Stimulated activated CD4-positive, alpha-beta T cell treated with anti-CD3 and anti-CD28 coated beads, TNF-alpha, amount 100 ng/mL, for 1 hour (primary cell): ENCODE results near the gene ELMO2.

ENCODE experiments used
- DNase-seq, 3 donors: peaks; one replicate each; pipeline ENCODE4 v3.0.0-alpha.2; 2020; ENCODE audit warnings: low read depth in 3 of 3, low spot score in 1 of 3

ELMO2 gene

DNA sequence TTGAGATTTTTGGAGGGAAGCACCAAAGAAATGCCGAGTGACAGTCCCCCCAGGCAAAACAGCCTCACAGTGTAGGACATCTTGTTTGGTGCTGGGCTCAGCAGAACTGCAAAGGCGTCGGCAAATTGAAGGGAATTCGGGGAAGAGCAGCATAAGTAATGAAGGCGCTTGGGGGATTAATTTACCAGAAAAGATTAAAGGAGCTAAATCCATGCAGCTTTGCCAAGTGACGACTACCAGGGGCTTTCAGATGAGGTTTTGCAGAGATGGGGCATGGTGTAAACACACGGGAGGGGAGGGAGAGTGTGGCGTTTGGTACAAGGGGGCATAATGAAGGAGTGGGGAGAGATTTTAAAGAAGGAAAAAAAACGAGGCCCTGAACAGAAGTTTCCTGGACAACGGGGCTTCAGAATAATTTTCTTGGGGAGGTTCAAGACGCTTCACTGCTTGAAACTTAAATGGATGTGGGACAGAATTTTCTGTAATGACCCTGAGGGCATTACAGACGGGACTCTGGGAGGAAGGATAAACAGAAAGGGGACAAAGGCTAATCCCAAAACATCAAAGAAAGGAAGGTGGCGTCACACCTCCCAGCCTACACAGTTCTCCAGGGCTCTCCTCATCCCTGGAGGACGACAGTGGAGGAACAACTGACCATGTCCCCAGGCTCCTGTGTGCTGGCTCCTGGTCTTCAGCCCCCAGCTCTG is 52.8 kb downstream of the ELMO2 start:
- DNase-seq, result no peak

DNA sequence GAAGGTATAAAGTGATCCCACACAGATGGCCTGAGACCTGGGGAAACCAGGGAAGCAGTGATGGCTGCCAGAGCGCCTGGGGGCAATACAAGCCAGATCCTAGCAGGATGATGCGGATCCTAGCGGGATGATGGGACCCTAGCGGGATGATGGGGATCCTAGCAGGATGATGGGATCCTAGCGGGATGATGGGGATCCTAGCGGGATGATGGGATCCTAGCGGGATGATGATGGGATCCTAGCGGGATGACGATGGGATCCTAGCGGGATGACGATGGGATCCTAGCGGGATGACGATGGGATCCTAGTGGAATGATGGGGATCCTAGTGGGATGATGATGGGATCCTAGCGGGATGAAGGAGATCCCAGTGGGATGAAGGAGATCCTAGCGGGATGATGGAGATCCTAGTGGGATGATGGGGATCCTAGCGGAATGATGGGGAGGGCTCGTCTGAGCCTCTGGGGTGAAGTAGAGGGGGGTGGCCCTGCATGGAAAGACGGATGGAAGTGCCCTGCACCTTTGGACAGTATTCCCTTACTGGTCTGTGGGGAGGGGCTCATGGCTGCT is 54.0 kb downstream of the ELMO2 start:
- no peak for DNase-seq

DNA sequence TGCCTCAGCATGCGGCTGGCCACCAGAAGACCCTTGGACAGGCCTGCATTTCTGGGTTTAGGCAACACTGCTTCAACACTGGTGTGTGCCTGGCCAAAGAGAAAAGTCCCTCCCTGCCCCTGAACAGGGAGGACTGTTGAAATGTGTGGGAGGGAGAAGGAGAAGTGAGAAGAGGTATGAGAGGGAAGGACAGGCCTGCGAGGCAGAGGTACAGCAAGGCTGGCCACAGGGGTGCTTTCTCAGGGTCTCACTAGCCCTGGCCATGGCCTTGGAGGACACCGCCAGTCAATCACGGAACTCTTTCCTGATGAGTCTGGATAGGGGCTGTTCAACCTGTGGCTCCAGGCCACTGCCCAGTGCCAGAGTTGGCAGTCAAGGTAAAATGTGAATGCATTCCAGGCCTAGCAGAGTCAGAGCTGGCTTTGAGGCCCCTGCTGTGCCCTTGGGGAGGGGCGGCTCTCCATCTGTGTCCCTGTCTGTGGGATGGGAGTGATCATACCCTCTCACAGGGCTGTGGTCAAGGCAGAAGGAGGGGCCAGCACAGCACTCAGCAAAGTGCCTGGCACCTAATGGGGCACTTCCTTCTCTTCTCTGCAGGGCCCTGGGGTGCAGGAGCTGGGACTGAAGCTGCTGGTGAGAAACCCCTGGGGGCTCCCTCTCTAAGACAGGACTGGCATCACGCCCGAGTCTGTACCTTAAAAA is 54.9 kb downstream of the ELMO2 start:
- DNase-seq, result no peak

DNA sequence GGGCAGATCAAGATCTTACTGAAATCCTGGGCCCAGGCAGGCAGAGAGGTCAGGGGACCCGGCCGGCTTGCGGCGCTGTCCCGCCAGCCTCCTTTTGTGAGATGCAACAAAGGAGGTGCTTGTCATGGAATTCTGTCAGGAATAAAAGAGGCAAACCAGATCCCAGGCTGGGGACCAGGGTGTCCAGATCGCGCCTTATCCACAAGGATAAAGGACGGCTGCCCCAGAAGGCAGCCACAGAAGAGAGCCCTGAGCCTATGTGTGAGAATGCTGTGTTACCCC is 55.5 kb downstream of the ELMO2 start:
- DNase-seq, result no peak

DNA sequence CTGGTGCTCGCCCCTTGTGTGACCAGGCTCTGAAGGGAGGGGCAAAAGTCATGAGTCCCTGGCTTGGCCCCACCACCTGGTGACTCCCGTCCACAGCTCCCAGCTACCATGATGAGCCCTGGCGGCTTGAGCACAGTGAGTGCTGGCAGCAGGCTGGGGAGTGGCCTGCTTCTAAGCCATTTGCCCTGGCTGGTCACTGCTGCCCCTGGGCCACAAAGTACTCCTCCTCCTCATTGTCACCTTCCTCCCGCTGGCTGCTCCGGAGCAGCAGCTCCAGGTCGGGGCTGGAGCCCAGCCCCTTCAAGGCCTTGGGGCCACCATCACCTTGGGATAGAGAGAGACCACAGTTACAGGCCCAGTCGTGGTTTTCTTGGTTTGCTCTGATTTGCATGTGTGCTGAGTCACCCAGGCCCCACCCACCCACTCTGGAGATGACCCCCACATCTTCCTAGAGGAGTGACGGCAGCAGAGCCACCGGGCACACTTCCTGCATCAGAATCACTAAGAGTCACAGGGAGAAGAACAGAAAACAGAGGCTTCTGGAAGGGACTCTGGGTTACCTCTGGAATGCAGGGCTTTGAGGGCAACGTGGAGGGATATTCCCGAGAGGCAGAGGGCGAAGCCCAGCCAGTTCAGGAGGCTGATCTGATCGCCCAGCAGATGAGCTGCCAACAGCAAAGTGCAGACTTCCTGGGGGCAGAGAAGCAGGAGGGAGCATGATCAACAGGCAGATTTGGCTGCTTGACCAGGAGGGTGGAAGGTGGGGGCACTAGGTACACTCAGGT is 56.0 kb downstream of the ELMO2 start:
- no peak for DNase-seq

DNA sequence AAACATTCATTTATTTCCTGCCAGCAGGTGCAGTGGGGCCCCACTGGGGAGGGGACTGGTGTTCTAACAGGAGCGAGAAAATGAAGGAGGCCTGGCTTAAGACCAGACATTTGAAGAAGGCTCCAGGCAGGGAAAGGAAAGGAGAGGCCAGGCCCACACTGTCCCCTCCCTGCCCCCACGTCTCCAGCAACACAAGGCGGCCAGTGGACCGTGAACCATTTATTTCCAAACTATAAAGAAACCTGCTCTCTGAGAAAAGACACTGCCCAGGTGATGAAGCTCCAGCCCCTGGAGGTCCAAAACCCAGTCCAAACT is 56.7 kb downstream of the ELMO2 start:
- no peak for DNase-seq

DNA sequence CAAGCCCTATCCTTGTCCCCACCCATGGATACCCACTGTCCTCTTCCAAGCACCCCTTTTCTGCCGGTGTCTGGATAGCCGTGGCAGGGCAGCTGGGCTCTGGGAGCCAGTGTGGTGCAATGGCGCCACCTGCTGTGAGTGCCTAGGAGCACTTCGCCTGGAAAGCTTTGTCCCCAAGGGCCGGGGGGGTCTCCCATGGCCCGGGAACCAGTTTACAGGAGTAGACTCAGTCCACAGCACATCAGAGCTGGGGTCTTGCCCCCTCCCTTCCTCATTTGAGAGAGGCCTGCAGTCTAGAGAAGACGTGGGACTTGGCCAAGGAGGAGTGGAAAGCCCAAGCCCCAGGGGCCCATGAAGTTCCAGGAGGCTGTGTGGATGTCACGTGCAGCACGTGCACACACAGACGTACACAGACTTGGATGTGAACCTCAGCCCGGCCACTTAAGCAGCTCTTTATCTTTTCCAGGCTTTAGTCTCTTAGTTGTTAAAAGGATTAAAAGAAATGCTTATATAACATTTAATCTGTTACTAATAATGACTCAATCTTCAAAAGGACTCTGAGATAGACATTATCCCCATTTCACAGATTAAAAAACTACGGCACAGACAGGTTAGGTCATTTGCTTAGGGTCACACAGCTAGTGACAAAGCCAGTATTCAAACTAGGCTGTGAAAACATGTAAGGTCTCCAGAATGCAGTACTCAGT is 57.2 kb downstream of the ELMO2 start:
- peak in 1 of 3 donors; percentile 22 for DNase-seq

DNA sequence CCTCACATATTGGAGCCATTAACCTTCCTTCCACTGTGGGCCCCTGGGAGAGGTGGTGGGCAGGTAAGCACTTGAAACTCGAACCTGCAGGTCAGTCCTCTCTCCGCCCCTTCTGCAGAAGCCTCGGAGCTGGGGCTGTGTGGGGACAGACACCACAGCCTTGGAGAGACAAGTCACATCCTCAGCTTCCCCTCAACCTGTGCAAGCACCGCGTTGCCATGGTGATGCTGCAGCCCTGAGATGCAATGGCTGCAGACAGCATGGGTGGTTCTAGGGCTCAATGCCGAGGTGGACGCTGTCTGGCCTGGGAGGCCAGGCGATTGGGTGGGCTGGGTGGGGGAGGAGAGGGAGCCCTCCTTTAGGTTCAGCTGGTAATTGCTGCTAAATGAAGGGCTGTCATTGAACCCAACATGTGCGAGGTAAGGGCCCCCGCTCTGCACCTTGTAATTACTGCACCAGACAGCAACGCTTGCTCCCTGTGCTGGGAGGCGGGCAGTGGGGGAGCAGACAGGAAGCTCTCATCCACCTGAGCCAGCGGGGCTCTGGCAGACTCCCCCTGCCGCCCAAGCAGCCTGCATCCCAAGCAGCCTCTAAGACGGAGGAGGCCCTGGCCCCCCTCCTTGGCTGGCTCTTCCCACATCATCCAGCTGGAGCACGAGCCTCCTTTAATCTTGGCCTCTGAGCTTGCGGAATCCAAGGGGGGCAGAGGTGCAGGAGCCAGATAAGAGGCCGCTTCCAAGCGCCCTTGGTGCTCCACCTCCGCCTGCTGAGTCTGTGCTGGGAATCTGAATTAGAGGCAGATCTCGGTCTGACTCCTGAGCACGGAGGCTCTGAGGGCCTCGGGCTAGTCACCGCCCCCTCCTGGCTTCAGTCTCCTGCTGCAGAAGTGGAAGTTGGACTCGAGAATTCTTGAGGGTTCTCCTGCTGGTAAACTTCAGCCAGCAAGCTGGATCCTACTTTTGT is 58.3 kb downstream of the ELMO2 start:
- no peak for DNase-seq

DNA sequence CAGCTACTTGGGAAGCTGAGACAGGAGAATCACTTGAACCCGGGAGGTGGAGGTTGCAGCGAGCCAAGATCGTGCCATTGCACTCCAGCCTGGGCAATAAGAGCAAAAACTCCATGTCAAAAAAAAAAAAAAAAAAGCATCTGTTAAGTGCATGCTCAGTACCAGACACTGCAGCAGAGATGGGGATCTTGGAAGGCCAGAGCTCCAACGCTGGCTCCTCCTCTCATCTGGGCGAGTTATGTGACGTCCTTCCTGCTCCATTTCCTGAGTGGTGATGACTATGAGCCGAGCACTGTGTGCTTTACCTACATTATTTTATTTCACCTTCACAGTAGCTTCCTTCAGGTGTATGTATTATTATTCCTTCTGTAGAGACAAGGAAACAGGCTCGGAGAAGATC is 59.6 kb downstream of the ELMO2 start:
- DNase-seq, result no peak

DNA sequence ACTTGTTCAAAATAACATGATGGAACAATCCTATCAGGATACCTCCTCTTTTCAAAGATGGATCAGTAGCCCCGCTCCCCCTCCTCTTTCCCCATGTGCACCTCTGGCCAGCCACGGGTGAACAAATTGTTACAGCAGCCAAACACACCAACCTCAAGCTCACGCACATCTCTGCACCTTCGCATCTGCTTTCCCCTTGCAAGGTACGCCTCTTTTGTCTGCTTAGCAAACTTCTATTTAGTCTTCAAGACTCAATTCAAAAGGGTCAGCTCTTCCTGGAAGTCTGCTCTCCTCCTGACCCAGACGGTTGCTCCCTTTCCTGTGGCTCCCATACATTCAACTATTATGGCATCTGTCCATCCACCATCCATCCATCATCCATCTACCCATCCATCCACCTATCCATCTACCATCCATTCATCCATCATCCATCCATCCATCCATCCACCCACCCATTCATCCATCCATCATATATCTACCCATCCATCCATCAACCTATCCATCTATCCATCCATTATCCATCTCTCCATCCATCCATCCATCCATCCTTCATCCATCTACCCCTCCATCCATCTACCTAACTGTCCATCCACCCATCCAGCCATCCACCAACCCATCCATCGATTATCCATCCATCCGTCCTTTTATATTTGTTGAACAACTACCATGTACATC is 61.8 kb downstream of the ELMO2 start:
- DNase-seq, result no peak

DNA sequence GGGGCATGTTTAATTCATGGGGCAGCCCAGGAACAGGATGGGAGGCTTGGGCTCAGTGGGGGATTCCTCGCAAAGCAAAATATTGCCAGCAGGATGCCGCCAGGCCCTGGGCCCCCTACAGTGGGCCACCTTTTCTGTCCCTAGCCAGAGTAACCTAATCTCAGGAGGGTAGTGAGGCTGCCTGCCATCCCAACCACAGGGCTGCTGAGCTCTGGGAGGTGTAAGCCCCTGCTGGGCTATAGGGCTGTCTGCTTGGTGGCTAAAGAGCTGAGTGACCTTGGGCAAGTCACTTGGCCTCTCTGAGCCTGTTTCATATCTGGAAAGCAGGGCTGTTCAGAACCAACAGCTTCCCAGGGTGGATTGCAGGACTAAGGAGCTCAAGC is 62.4 kb downstream of the ELMO2 start:
- DNase-seq, result no peak

DNA sequence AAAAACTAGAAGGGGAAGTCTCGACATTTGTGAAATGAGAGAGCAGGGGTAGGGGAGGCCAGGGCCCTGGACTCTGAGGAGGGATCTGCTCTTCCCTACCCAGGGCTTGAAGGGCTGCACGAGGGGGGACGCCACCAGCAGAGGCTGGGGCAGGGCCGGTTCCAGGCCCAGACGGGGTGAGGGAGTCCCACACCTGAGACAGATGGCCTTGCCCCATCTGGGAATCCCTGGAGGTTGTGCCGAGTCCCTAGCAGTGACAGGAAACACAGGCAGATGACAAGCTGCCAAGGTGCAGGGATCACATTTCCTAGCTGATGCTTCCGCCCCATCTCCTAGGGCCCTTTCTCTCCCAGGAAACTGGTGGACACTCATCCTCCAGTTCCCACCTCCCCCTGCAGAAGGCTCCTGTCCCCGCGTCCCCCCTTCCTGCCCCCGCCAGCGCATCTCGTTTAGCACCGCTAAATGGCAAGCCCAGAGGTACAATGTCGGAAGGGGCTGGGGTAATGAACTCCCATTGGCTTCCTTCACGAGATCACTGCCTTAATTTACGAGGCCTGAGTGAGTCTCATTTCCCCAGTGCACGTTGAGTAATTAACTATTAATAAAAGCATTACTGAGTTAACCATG is 63.0 kb downstream of the ELMO2 start:
- no peak for DNase-seq

DNA sequence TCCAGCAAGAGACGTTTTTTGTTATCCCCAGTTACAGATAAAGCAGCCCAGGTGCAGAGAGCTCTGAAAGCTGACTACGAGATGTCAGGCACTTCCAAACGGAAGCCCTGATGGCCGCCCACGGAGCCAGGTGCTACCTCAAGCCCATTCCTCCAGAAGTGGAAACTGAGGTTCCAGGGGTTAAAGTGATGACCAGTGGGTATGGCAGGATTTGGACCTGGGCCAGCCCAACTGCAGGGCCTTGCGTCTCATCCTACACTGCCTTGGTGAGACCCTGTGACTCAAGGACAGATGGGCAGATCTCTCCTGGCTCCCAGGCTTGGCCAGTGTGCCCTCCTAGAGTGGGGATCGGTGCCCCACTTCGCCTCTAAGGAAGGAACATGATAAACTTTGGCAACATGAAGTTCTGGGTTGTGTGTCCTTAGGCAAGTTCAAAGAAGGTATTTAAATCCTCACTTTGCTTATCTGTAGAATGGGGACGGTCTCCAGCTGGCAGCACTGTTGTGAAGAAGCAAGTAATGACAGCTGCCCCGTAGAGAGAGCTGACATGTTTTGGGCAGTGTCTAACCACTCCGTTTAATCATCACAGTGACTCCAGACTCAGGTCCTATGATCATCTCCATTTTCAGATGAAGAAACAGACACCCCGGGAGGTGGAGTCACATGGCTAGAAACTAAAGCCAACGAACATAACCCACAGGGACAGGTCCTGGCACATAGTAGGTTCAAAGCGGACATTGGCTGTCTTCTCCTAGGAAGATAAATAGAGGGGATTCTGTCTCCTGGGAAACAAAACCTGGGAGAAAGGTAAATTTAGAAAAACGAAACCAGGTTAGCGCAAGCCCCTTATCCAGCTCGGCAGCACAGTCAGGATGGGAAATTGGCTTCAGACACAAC is 63.7 kb downstream of the ELMO2 start:
- no peak for DNase-seq

DNA sequence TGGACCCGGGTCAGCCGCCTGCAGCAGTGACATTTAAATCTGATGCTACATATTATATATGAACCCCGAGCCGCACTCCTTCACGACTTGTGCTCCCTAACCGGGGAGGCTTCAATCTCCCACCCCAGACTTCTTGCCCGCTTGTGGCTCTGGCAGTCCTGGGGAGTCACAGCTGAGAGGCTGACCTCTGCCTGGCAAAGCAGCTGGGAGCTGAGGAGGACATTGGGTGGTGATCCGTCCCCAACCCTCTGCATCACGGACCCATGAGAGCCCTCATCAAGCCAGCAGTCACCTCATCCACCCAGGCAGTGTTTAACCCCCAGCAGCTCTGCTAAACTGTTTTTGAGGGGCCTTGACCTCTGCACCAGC is 64.4 kb downstream of the ELMO2 start:
- no peak for DNase-seq

DNA sequence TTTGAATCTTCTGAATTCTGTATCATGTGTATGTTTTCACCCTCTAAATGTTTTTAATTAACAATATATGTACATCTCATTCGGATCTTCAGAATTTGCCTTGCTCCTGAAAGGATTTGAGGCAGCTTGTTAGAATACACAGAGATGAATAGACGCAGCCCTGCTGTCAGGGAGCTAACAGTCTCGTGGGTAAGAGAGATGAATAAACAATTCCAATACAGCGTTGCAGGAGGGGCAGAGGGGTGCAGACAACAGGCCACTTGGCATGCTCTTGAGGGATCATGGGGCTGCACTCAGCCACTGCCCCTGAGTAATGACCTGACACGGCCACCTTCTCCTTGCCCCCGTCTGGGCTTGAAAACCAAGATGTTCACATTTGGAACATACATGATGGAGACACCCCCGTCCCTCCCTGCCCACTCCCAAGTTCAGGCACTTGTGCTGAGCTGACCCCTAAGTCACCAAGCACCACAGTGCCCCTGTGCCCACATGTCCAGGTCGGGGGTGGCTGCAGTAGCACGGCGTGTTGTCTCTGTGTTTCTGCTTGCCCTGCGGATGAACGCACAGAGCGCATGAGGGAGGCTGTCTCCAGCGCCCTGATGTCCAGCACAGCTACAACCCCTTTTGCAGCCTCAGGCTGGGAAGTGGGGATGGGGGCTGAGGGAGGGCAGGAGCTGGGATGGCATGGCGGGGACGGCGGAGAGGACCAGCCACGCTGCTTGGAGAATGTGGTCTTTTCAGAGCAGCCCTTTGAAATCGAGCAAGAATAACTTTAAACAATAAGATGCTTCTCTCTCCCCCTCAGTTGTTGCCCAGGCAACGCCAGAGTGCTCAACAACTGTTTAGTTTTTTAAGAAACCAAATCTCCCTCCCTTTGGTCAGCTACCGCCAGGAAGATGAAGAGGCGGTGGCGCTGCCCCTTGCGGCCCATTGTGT is 65.1 kb downstream of the ELMO2 start:
- DNase-seq, result no peak

DNA sequence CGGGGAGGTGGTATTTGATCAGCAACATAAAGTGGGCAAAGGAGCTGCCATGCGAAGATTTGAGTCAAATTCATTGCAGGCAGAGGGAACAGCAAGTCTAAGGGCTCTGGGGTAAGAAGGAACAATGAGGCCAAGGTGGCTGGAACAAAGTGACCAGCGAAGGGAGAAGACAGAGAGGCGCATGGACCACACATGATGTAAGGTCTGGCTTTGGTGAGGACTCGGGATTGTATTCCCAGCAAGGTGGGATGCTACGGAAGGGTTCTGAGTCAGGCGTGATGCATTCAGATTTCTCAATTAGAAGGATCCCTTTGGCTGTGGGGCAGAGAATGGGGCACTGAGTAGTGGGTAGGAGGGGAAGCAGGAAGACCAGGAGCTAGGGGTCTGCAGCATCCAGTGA is 67.4 kb downstream of the ELMO2 start:
- DNase-seq, result no peak

DNA sequence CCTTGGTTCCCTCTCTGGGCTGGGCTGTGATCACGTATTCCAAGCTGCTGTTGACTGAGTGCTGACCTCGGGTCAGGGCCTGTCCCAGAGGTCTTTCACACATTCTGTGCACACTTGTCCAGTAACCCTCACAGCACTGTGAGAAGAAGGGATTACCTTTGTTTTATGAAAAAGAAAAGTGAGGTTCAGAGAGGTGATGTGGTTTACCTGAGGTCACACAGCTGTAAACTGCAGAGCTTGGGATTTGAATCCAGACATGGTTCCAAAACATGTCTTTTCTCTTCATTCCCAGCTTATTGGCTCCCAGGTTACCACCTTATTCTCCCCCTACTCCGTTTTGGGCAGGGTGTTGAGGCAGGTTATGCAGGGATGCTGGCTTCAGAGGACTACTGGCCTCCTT is 69.7 kb downstream of the ELMO2 start:
- DNase-seq, result no peak
